Smooth muscle cell of the pulmonary artery (primary cell): ENCODE measurements around the gene DHRS13. TPM values are rescaled to one million over a fixed set of nuclear protein-coding genes. Genes with fewer than 3 reads are reported as not detected.

Experiments
- total RNA-seq: library from RNA; depleted of rRNA; stranded (reverse); fragments of >200 nt; gene quantifications from 2 replicates; pipeline ENCODE4 v1.2.3, GENCODE V29; 2014

DHRS13 gene
- 5.9 and 11.9 TPM in 2 replicates for total RNA-seq

GRCh38 chr17:28902819-28903545, at the start of gene DHRS13:
DHRS13 (minus strand) TSS chr17:28903079; CDS start chr17:28902944, 135 bp downstream.

GRCh38 chr17:28951428-28951990, 48.6 kb upstream of the DHRS13 start, which contains the start of gene PHF12:
PHF12 (minus strand) TSS chr17:28951518; CDS start chr17:28950960, 558 bp downstream.

GRCh38 chr17:28896884-28897768, 5.8 kb downstream of the DHRS13 start, which contains the start of gene FLOT2:
FLOT2 (minus strand) TSS chr17:28897733; CDS start chr17:28897574, 159 bp downstream.

GRCh38 chr17:28854457-28855335, 48.2 kb downstream of the DHRS13 start, which contains the start of gene ERAL1:
ERAL1 (plus strand) TSS chr17:28855016; CDS start chr17:28855035, 19 bp downstream.

Other genes with a start within 250 kb of the DHRS13 start
- gene SDF2, start 241.2 kb downstream of the DHRS13 start, total RNA-seq, result 41.8 and 52.4 TPM in 2 replicates
- gene SUPT6H, start 240.9 kb downstream of the DHRS13 start, total RNA-seq, result 82.4 and 86.2 TPM in 2 replicates
- 0.85 and 1.6 TPM in 2 replicates for gene PROCA1, start 191.2 kb downstream of the DHRS13 start, total RNA-seq
- gene RAB34, start 185.2 kb downstream of the DHRS13 start, total RNA-seq, result 104 and 121 TPM in 2 replicates
- 502 and 593 TPM in 2 replicates for gene RPL23A, start 183.1 kb downstream of the DHRS13 start, total RNA-seq
- 3.6 and 6.1 TPM in 2 replicates for gene TLCD1, start 176.8 kb downstream of the DHRS13 start, total RNA-seq
- 3.8 and 5.4 TPM in 2 replicates for gene NEK8, start 174.3 kb downstream of the DHRS13 start, total RNA-seq
- gene TRAF4, start 159.1 kb downstream of the DHRS13 start, total RNA-seq, result 15.6 and 32.4 TPM in 2 replicates
- 7.0 and 10.3 TPM in 2 replicates for gene FAM222B, start 60.3 kb downstream of the DHRS13 start, total RNA-seq
- gene ERAL1, start 48.1 kb downstream of the DHRS13 start, total RNA-seq, result 28.4 and 36.1 TPM in 2 replicates
- gene FLOT2, start 5.3 kb downstream of the DHRS13 start, total RNA-seq, result 51.4 and 56.3 TPM in 2 replicates
- 16.7 and 26.8 TPM in 2 replicates for gene PHF12, start 48.4 kb upstream of the DHRS13 start, total RNA-seq
- gene SEZ6, start 103.0 kb upstream of the DHRS13 start, total RNA-seq, result not detected in 2 replicates
- 1.2 and 1.4 TPM in 2 replicates for gene PIPOX, start 140.1 kb upstream of the DHRS13 start, total RNA-seq